T follicular helper cell (primary cell): ENCODE data around the gene TBL3.
"Not testable (repeated sequence)": the region's sequence is repeated elsewhere in the genome, so short reads cannot be mapped to it uniquely, and the experiment has no call there.

Experiments
- DNase-seq: peaks from one replicate; pipeline ENCODE4 v3.0.0-alpha.2; 2020; ENCODE audit warnings: low read depth
- total RNA-seq, 2 experiments: gene quantifications; one replicate each; lab custom pipeline; 2026; lab: John Stamatoyannopoulos, UW

TBL3 gene
- total RNA-seq: 52.3 to 121 reads per million in 2 experiments

DNA sequence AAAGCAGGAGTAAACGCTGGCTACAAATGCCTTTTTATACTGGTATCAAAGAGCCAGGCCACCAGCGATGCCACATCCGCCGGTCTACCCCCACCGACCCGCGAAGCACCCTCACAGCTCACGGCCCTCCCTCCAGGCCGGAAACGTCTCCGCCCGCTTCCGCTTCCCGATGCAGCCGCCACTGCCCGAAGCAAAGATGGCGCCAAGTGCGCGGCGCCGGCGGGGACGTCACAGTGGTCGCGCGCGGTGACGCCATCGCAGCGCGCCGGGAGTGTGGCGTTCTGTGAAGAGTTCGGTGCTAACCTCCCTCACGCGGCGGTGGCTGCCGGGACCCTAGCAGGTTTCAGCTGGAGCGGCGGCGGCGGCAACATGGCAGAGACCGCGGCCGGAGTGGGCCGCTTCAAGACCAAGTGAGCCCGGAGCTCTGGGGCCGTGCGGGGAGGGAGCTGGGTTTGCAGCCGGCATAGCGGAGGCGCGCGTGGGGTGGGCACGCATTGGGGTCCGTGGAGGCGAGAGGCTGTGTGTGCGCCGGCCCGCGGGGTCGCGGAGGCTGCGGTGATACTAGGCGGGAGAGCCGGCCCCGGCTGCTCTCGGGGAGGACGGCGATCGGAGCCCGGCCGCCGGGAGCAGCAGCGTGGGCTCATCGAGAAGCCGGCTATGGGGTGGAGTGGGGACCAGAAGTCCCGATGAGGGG is at the start of gene TBL3:
TSS of gene TBL3 (plus strand) at position 258 of the 694 bp plus-strand sequence. CDS start at position 370, 112 bp downstream.
- DNase-seq: peak; percentile 94

DNA sequence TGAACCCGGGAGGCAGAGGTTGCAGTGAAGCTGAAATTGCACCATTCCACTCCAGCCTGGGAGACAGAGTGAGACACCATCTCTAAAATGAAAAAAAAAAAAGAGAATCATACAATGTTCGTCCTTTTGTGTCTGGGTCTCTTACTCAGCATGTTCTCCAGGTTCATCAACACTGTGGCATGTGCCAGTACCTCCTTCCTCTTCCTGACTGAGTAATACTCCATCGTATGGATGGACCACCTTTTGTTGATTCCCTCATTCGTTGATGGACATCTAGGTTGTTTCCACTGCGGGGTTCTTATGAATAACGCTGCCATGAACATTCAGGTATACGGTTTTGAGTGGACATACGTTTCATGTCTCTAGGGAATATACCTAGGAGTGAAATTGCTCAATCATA is 49.5 kb upstream of the TBL3 start:
- no peak for DNase-seq

DNA sequence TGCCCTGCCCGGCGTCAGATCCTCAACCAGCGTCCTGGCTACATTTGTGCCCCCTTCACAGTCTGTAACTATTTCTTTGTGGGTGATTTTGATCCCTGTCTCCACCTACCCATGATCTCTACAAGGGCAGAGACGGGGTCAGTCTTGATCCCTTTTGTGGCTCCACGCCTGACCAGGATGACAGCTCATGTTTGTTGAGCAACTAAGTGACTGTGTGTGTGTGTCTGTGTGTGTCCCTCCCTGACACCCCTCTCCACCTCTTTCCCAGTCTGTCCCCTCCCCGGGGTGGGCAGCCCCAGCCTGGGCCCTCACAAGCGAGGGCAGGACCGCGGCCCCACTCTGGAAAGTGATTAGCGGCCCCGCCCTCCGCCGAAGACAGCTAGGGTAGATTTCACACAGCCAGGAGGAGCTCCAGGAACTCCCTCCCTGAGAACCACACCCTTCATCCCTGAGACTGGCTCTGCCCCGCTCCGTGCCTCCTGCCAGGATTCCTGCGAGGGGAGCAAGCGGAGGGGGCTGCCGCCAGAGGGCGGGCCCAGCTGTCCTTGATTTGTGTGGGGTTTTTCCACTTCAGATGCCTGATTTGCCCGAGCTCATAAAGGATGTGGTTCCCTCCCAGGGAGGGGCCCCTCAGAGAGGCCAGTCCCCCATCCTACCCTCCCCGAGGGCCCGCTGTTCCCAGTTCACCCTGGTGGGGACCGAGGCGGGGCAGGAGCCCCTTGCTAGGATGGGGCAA is 48.4 kb upstream of the TBL3 start:
- no peak for DNase-seq

DNA sequence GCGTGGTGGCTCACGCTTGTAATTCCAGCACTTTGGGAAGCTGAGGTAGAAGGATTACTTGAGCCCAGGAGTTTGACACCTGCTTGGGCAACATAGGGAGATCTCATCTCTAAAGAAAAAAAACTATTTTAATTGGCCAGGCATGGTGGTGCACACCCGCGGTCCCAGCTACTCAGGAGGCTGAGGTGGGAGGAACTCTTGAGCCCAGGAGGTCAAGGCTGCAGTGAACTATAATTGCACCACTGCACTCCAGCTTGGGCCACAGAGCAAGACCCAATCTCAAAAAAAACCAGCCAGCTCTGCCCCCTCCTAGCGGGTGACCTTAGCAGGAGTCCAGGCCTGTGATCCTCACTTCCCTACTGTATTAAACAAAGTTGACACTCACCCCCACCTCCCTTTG is 47.8 kb upstream of the TBL3 start:
- DNase-seq: no peak

DNA sequence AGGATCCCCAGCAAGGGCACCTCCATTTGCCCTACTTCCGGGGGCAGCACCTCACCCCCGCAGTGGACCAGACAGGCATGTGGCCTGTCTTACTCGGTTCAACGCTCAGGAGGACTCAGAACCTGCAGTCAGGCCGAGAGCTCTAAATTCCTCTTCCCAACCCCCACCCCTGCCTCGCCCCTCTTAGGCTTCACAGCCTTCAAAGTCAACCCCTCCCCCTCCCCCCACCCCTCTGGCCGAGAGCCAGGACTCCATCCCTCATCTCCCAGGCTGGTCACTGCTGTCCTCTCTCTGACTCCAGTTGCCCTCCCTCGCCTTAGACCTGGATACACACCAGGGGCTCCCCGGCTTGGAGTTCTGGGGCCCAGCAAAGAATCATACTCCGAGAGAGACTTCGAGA is 45.6 kb upstream of the TBL3 start:
- DNase-seq: no peak

DNA sequence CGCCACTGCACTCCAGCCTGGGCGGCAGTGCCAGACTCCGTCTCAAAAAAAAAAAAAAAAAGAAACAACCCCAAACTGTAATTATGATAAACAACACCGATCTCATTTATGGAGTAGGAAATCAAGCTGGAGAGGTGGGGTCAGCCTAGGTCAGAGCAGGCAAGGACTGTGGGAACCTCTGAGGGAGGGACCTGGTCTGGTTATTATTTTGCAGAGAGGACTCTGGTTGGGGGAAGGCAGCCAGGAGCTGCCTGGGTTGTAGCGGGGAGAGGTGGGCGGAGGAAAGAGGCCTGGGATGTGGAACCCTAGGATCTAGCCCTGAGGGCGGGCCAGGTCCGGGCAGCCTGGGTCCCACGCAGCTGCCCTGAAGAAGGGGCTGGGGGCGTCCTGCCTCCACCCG is 42.7 kb upstream of the TBL3 start:
- no peak for DNase-seq

DNA sequence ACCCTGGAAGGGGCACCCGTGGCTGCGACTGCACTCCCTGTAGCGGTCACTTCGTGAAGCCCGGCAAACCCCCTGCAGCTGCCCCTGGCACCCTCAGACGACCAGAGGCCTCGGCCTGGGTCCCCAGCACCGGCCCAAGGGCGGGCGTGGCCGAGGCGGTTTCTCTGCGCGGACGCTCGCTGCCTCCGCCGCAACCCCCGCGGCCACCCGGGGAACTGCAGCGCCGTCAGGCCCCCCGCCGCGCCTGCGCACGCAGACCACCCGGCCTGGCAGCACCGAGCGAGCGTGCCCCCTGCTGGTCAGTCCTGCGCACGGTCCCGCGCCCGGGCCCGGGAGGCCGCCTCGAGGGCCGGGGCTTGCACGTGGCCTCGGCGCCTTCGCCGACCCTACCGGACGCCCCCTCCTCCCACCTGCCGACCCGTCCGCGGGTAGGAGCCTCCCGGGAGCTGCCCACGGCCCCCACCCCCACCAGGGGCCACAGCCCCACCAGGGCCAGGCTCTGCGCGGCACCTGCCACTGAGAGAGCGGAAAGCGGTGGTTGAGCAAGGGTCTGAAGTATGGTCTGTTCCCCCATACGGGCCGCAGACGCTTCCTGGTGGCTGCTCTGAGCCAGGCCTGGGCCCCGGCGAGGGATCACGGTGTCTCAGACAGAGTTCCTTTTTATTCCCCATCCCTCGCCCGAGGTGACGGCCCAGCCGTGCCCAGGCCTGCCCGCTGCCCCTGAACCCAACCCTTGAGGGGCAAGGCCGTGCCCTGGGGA is 42.1 kb upstream of the TBL3 start:
- DNase-seq: peak; percentile 87

DNA sequence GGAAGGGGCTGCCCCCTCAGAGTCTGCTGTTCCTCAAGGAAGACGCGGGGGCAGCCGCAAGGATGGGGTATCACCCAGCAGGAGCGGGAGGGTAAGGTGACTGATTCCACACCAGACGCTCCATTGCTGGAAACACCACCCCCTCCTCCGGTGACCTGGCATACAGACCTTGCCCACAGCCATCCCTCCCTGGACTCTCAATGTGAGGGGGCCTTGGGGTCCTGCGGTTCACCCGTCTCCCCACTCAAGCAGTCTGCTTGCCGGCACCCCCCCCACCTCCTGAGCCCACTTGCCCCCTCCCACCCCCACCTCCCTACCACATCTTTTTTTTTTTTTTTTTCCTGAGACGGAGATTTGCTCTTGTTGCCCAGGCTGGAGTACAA is 41.5 kb upstream of the TBL3 start:
- DNase-seq: no peak

DNA sequence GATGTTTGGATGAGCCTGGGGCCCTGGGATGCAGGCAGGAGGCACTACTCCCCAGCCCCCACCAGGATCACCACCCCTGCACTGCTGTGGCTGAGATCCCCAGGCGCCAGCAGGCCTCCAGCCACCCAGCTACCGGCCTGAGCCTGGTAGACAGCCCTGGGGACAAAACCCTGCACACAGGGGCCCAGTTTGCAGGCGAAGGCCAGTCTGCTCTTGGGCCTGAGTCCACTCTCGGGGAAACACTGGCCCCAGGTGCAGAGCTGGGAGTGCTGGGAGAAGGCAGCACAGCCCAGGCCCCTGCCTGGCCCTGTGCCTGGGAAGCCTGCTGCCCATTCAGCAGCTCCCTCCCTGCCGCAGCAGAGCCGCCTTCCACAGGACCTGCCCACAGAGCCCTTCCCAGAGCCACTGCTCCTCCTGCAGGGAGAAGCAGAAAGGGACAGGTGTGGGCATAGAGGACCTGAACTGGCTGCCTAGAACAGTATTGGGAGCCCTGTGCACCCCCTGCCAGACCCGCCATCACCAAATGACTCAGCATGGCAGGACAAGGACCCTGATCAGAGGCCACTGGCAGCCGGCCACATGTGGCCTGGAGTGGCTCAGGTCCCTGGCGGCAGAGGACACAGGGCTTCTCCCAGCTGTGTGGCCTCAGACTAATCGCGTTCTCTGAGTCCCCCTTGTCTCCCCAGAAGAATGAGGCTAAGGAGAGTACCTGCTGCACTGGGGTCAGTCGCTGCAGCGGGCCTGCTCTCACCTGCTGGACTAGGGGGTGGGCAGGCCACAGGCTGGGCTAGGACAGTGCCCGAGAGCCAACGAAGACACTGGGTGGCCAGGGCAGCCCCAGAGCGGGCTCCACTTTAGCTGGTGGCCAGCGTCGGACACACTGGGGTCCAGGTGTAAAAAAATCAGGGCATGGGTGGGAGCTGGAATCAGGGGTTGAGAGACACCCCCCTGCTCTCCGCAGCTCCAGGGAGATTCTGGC is 39.5 kb upstream of the TBL3 start:
- DNase-seq: no peak

DNA sequence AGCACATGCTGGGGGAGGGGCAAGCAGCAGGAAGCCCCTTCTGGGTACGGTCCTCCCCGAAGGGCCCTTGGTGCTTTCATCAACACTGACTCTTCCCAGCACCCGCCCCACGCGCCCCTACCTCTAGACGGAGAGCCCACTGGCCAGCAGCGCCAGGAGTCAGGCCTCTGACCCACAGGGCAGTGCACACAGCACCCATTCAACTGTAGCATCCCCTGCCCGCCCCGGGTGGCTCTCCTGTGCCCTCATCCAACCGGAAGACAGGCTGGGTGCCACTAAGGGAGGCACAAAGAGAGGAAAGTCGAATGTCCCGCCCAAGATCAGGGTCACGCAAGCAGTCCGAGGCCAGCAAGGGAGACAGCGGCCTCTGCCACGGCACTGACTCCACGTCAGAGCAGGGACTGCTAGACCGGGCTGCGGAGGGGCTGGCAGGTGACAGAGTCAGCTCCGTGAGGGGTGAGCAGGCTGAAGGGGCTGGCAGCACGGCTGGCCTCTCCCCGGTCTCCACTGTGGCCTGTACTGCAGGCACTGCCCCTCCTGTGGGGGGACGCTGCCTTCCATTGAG is 38.7 kb upstream of the TBL3 start:
- no peak for DNase-seq

DNA sequence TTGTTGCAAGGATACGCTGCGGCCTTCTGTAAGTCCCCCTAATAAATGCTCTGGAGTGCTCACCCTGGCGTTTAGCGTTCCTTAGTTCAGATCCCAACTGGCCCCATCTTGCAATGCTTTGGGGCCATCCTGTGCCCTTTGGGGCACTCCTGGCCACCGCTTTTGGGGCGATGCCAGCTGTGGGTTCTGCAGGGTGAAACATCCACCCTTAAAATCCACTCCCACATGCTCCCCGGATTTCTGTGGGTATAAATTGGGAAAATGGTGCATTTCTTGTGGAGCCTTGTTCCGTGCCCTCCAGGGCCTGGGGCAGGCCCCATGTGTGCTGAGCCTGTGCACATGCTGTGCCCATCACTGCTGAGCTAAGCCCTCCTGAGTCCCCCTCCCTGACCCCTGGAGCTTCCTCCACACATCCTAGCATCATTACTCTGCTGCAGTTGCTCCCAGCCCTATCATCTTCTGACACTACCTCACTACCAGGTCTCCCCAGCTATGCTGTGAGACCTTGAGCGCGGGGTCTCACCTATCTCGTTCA is 34.8 kb upstream of the TBL3 start:
- DNase-seq: no peak

DNA sequence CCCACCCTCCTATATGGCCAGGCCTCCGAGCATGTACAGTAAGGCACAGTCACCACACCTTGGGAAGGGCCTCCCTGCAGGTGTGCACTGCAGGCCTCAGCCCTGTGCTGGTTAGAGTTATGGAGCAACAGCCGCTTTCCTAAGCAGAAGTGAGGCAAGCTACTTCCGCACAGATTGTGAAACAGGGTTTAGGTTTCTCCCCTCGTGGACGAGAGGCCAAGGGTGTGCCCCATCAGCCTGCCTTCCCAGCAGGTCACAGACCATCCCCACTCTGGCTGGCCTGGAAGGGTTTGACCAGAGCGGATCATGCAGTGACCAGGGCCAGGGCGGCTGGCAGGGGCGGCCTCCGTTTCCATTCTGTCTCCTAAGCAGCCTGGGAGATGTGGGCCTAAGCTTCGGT is 33.5 kb upstream of the TBL3 start:
- DNase-seq: no peak

DNA sequence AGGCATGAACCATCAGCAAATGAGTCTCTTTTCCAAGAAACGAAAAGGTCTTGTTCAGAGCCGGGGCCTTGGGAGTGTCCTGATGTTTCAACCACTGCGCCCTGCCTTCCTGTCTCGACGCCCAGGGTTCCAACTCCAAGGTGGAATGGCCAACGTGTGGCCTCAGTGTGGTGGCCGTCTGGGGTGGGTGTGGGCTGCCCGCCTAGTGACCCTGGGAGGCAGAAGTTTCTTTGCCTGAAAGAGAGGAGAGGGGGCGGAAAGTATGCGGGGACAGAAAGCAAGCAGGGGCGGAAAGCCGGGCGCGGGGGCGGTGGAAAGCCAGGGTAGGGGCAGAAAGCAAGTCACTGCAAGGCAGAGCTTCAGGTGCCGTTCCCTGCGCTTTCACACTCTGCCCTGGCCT is 32.9 kb upstream of the TBL3 start:
- no peak for DNase-seq

DNA sequence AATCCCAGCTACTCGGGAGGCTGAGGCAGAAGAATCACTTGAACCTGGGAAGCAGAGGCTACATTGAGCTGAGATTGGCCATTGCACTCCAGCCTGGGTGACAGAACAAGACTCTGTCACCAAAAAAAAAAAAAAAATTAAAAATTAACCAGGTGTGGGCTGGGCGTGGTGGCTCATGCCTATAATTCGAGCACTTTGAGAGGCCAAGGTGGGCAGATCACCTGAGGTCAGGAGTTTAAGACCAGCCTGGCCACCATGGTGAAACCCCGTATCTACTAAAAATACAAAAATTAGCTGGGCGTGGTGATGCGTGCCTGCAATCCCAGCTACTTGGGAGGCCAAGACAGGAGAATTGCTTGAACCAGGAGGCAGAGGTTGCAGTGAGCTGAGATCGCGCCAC is 32.0 kb upstream of the TBL3 start:
- DNase-seq: not testable (repeated sequence)

DNA sequence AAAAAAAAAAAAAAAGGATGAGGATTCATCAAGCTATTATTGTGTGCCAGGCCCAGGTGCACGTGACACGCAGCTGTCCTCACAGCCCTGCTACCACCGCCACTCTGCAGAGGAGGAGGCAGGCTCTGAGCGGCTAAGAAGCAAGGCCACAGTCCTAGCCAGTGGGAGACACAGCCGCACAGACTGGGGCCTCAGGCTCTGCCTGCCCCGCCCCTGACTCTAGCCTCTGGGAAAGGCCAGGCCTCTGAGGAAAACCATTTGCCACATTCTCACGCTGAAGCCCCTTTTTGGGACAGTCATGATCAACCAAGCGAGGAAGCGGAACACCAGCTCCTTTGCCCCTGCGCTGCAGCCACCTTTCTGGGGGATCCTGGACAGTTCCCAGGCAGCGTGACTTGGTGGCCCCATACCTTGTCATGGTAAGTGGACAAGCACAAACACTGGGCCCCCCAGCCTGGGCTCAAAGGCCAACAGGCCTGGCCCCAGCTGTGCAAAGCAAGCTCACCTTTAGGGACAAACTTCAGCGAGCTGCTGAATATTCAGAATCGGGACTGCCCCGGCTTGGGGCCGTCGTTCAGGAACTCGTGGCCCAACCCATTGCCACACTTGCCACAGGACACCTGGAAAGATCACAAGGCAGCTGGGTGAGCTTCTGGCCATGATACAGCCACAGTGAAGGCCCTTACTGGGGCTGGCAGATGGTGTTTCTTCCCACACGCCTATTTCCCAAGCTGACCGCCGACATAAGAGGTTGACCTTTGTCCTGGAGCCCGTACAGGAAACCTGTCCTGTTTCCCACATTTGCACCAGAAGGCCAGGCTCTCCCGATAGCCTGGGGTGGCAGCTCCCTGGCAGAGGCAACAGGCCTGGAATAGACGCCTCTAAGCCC is 31.3 kb upstream of the TBL3 start:
- DNase-seq: no peak

DNA sequence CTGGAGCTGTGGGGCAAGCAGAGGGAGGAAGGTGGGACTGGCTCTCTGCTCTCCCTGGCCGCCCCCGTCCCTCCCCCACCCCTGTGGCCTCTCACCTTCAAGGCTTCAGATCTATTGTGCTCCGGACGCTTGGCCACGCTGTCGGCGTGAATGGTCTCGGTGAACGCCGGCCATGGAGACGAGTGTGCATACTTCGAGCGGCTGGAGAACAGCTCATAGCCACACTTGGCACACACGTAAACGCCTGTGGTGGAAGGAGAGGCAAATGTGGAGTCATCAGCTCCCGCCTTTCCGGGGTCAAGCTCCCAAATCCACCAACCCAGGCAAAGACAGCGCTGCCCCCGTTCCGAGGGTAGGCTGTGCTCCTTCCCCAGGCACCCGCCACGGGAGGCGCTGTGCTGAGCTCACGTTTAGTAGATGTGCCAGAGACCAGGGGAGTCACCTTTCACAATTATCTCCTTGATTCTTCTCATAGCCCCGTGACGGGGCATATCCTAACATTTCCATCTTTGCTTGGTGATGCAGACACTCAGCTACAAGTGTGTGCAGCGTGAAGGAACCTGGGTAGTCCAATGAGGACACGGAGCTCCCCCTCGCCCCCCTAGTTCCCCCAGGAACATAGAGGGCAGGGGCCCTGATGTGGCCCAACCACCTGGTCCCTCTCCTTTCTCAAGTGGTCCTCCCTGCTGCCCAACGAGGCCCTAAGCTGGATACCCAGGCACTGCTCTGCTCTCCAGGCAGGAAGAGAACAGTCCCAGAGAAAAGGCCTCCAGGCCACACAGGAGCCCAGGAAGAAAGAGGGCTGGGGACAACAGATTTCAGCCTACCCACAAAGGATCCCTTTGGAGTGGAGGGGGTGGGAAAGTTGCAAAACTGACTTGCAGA is 30.4 kb upstream of the TBL3 start:
- no peak for DNase-seq

DNA sequence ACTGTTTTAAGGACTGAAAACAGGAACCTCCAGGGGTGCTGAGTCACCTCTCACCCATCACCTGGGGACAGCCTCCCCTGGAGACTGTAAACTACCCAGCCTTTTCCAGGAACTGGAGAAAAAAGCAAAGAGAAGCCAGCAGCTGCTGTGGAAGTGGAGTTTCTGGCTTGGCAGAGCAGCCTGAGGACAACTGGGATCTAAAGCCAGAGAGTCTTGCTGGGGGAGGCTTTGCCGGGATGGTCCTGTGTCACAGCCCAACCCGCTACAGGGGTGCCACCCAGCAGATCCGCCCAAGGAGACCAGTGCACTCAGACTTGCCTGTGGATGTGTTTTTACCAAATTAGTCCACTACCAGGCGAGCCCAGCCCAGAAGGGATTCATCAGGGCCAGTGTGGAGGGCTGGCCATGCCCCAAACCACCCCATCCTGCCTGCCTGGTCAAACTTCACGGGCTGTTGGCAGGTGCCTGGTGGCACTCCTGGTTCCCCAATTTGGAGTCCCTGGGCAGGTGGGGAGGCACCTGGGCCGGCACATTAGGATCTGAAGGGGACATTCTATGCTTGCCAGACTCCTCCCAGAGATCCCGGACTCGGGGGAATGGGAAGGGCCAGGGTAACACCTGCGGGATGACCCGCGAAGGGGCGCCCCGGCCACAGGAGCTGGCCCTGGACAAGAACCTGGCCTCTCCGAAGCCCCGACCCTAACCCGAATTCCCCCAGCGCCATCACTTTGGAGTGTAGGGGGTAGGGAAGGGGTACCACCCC is 29.6 kb upstream of the TBL3 start:
- no peak for DNase-seq
